SK-N-SH (cell line): ENCODE measurements around the gene HS3ST1.

Experiments
- FOXM1 ChIP-seq: IDR thresholded peaks from 2 replicates; pipeline ENCODE4 v1.4.0; 2012; ENCODE audit warnings: low read depth, mild to moderate bottlenecking
- JUND ChIP-seq: IDR thresholded peaks from 2 replicates; pipeline ENCODE4 v1.4.0; 2012
- POLR2AphosphoS5 ChIP-seq: IDR thresholded peaks from 2 replicates; pipeline ENCODE4 v1.6.1; 2012; ENCODE audit warnings: low read depth, low read length
- RAD21 ChIP-seq: IDR thresholded peaks from 2 replicates; pipeline ENCODE4 v1.6.1; 2012; ENCODE audit warnings: mild to moderate bottlenecking, low read length
- TAF1 ChIP-seq: IDR thresholded peaks from 2 replicates; pipeline ENCODE4 v1.6.1; 2012; ENCODE audit warnings: low read depth, mild to moderate bottlenecking, low read length, moderate library complexity, borderline replicate concordance
- TCF12 ChIP-seq: IDR thresholded peaks from 2 replicates; pipeline ENCODE4 v1.4.0; 2012
- TF ChIP-seq, protein P1 (sequence below): IDR thresholded peaks from 2 replicates; pipeline ENCODE4 v1.4.0; 2012; ENCODE audit warnings: low read depth
- TF ChIP-seq, protein P2 (sequence below): fragments of 200-600 bp; sonication (generic); IDR thresholded peaks from 2 replicates; pipeline ENCODE4 v1.6.1; 2017; ENCODE audit warnings: antibody characterized with exemption, mild to moderate bottlenecking, moderate library complexity

DNA sequence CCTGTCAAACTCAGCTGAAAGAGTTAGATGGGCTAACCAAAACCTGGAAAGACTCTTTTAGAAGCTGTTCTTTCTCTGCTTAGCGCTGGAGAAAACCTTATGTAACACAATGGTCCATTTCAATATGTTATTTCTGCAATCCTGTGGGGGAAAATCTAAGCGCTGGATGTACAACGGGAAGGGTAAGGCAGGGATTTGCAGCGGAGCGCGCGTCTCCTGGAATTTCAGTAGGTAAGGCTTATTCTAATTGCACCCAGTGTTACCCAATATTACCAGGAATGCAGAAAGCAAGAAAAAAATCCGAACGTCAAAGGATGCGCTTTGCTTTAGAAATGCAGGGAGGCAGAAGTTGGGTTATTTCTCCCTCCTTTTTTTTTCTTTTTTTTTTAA, 2.0 kb downstream of the HS3ST1 start:
- TF ChIP-seq, protein P1, sequence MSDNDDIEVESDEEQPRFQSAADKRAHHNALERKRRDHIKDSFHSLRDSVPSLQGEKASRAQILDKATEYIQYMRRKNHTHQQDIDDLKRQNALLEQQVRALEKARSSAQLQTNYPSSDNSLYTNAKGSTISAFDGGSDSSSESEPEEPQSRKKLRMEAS = no peak
- TF ChIP-seq, protein P2, sequence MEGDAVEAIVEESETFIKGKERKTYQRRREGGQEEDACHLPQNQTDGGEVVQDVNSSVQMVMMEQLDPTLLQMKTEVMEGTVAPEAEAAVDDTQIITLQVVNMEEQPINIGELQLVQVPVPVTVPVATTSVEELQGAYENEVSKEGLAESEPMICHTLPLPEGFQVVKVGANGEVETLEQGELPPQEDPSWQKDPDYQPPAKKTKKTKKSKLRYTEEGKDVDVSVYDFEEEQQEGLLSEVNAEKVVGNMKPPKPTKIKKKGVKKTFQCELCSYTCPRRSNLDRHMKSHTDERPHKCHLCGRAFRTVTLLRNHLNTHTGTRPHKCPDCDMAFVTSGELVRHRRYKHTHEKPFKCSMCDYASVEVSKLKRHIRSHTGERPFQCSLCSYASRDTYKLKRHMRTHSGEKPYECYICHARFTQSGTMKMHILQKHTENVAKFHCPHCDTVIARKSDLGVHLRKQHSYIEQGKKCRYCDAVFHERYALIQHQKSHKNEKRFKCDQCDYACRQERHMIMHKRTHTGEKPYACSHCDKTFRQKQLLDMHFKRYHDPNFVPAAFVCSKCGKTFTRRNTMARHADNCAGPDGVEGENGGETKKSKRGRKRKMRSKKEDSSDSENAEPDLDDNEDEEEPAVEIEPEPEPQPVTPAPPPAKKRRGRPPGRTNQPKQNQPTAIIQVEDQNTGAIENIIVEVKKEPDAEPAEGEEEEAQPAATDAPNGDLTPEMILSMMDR = no peak
- no peak for TF ChIP-seq JUND
- TF ChIP-seq FOXM1 = no peak
- no peak for TF ChIP-seq TCF12
- TF ChIP-seq TAF1 = no peak
- TF ChIP-seq POLR2AphosphoS5 = no peak
- TF ChIP-seq RAD21 = no peak
